Measurements from ENCODE around the gene NIT1. TPM values are rescaled to one million over a fixed set of nuclear protein-coding genes. Genes with fewer than 3 reads are reported as not detected.

The NIT1 gene
- total and polyA plus RNA-seq, 8 donors, result 38.7 to 44.6 (median 41.2) TPM

- no peak for DNase-seq
- no peak for TF ChIP-seq CTCF (IDR thresholded peaks at IDR 0.05)
- no peaks in the 10 kb centered on the region for H3K36me3 ChIP-seq
- peak overlapping the region; percentile 53 to 68 for H3K27ac ChIP-seq
- H3K27me3 ChIP-seq, result peaks cover 0 to 8% of the 10 kb centered on the region in 2 donors
- H3K9me3 ChIP-seq, result no peaks in the 10 kb centered on the region
- intact Hi-C loops (cut with DNase I), result no loop called here
- ATAC-seq, result peak; percentile 8
- H3K4me1 ChIP-seq, result peaks cover 5 to 40% of the 10 kb centered on the region in 2 donors
- no peak overlapping the region for H3K4me3 ChIP-seq
Observed at GRCh38 chr1:161083748-161084596, 33.9 kb upstream of the NIT1 start.

- Histone ChIP-seq H3K4me1 (peaks cover 5 to 46% of the 10 kb centered on the region in 2 donors), H3K27me3 (peaks cover 0 to 5% of the 10 kb centered on the region in 2 donors), H3K27ac (no peak overlapping the region), H3K4me3 (no peak overlapping the region), H3K9me3 (no peaks in the 10 kb centered on the region), H3K36me3 (no peaks in the 10 kb centered on the region)
- ATAC-seq, result no peak
- intact Hi-C loops (cut with DNase I), result no loop called here
- TF ChIP-seq CTCF (IDR thresholded peaks at IDR 0.05), result no peak
- DNase-seq, result peak in 1 of 4 donors; percentile 47
Observed at GRCh38 chr1:161084597-161084988, 33.3 kb upstream of the NIT1 start.

GRCh38 chr1:161085165-161085564 is 32.7 kb upstream of the NIT1 start:
- DNase-seq, result no peak
- intact Hi-C loops (cut with DNase I), result no loop called here
- H3K36me3 ChIP-seq, result no peaks in the 10 kb centered on the region
- peaks cover 5 to 47% of the 10 kb centered on the region in 2 donors for H3K4me1 ChIP-seq
- no peaks in the 10 kb centered on the region for H3K9me3 ChIP-seq
- no peak overlapping the region for H3K4me3 ChIP-seq
- ATAC-seq, result no peak
- no peak overlapping the region for H3K27ac ChIP-seq
- no peaks in the 10 kb centered on the region for H3K27me3 ChIP-seq
- TF ChIP-seq CTCF (IDR thresholded peaks at IDR 0.05), result no peak

- H3K27me3 ChIP-seq, result no peaks in the 10 kb centered on the region
- no peak overlapping the region for H3K27ac ChIP-seq
- no peak overlapping the region for H3K4me3 ChIP-seq
- no peaks in the 10 kb centered on the region for H3K9me3 ChIP-seq
- DNase-seq (no peak), ATAC-seq (no peak)
- intact Hi-C loops (cut with DNase I), result no loop called here
- peaks cover 5 to 38% of the 10 kb centered on the region in 2 donors for H3K4me1 ChIP-seq
- H3K36me3 ChIP-seq, result no peaks in the 10 kb centered on the region
- TF ChIP-seq CTCF (IDR thresholded peaks at IDR 0.05), result no peak
Observed at GRCh38 chr1:161086457-161086856, 31.4 kb upstream of the NIT1 start.

GRCh38 chr1:161088587-161089110 is 29.3 kb upstream of the NIT1 start:
- intact Hi-C loops (cut with DNase I), result no loop called here
- no peaks in the 10 kb centered on the region for H3K27me3 ChIP-seq
- no peaks in the 10 kb centered on the region for H3K36me3 ChIP-seq
- peak overlapping the region; percentile 9 to 40 for H3K4me3 ChIP-seq
- H3K27ac ChIP-seq, result peak overlapping the region; percentile 44 to 50
- no peak for DNase-seq
- H3K9me3 ChIP-seq, result no peaks in the 10 kb centered on the region
- peaks cover 0 to 25% of the 10 kb centered on the region in 2 donors for H3K4me1 ChIP-seq
- peak; percentile 62 for ATAC-seq
- TF ChIP-seq CTCF (IDR thresholded peaks at IDR 0.05), result no peak
